NOMO-1 treated with DMSO at 0.1 percent for 48 hours (cell line): ENCODE data around the gene BCAS3.
A peak's percentile ranks its signal among the peaks of the same experiment; 100 is the strongest.

Source experiments
- DNase-seq: peaks from one replicate; lab custom pipeline; 2025; ENCODE audit not compliant: unreplicated experiment; lab: John Stamatoyannopoulos, UW

Gene BCAS3

DNA sequence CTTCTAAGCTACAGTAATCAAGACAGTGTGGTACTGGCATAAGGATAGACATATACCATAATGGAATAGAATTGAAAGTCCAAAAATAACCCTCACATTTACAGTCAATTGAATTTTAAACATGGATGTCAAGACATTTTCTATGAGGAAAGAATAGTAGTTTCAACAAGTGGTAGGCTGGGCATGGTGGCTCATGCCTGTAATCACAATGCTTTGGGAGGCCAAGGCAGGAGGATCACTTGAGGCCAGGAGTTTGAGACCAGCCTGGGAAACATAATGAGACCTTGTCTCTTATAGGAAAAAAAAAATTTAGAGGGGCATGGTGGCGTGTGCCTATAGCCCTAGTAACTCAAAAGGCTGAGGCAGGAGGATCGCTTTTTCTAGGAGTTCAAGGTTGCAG, 599.2 kb downstream of the BCAS3 start:
- no peak for DNase-seq

DNA sequence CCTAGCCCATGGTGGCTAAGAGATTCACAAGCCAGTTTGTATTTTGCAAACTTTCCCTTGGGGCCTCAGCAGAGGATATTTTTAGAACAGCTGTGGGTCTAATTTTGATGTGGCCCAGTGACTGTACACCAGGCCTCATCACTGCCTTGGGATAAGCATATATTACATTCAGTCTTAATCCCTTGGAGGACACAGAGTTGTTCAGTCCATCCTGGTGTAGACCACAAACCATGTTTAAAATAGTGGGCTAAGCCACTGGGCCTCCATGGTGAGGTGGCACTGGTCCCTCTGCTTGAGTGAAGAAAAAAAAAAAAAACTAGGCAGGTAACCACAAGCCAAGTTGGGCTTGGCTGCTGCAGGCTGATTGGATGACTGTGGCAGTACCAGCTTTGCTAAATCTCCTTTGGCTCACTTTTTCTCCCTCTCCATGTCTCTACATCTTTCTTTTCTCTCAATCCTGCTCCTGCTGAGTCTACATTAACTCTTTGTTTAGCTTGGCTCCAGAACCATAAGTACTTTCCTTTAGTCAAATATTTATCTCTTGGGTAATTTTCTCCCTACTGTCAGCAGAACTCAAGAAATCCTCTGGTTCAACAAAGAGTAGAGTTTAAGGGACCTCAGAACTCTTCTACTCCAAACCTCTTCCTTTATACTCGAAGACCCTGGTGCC, 602.0 kb downstream of the BCAS3 start:
- DNase-seq: peak; percentile 32

DNA sequence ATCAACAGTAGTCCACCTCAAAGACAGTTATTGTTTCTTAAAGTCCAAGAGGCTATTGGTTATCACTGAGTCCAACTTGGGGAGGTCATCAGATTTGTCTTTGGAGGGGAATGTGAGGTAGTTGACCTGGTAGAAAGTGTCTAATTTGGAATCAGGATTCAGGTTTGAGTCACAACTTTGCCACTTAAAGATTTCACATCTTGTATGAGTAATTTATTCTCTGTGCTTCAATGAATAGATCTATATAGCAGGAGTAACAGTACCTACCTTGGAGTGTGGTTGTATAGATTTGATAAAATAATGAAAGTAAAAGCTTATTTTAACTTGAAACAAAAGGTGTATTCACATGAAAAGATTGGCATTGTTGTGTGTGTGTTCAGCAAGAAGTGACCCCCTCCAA, 602.7 kb downstream of the BCAS3 start:
- no peak for DNase-seq

GRCh38 chr17:61280851-61281250, 603.2 kb downstream of the BCAS3 start:
- DNase-seq: no peak

- no peak for DNase-seq
Observed at GRCh38 chr17:61282377-61282776, 604.7 kb downstream of the BCAS3 start.

DNA sequence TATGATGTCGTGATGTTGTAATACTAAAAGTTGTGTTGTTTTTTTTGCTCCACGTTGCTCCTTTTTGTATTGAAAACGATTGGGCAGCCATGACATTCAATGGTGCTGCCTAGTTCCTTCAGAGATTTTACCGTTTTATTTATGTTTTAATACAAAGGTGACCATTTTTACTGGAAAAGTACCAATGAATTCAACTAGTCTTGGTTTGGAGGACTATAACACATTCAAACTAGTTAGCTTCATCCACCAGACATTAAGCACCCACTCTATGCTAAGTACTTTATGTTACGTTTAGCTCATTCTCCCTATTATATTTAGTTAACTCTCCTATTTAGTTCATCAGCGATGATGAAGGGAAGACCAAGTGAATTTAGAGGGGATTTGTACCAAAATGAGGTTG, 605.4 kb downstream of the BCAS3 start:
- no peak for DNase-seq

GRCh38 chr17:61284174-61284573, 606.5 kb downstream of the BCAS3 start:
- DNase-seq: no peak

DNA sequence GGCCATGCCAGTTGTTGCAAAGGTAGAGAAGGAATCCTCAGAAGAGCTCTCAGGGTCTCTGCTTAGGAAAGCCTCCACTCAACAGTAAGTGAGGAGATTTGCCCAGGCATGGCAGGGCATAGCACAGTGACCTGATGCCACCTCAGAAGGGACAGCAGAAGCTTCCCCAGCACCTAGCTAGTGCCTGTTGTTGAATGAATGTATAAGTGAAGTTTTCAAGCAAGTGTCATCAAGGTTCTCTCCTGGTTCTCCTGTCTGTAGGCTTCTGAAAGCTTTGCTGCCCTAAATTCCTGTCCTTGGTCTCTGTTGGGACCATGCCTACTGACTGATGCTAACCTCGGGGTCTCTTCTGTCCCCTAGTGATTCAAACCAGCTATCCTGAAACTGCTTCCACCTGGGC, 607.1 kb downstream of the BCAS3 start:
- no peak for DNase-seq

GRCh38 chr17:61285526-61286320, 608.1 kb downstream of the BCAS3 start:
- DNase-seq: no peak

DNA sequence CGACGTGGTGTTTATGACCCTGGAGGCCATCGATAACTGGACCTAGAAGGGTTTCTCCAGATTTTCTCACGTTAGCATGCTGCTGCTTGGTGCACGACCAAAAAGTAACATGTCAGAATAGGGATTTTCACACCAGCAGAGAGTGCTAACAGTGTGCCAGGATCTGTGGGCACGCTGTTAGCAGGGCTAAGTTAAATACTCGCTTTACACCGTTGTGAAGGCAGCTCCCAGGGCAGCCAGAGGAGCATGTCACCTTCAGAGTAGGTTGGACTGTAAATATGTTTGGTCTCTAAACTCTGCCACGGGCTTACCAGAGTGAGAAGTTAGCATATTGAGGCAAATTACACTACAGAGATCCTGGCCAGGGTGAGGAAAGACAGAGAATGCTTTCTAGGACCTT, 608.8 kb downstream of the BCAS3 start:
- no peak for DNase-seq

GRCh38 chr17:61289408-61290385, 612.0 kb downstream of the BCAS3 start:
- no peak for DNase-seq

- no peak for DNase-seq
Observed at GRCh38 chr17:61291451-61292285, 614.0 kb downstream of the BCAS3 start.

- DNase-seq: no peak
Observed at GRCh38 chr17:61294286-61294685, 616.6 kb downstream of the BCAS3 start.

DNA sequence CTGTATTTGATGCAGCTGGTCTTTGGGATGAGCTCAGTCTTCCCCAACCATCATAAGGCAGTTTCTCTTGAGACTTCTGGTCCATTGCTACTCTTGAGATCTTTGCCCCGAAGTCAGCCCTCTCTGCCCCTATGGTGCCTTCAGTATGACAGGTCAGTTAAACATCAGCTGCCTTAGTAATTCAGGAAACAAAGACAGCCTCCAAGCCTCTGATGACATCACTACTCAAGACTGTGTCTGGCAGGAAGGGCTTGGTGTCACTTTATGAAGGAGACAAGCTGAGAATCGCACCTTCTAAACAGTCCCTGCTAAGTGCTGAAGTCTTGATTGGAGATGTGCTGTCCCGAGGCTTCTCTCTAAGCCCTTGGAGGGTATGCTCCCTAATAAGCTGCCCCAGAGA, 617.1 kb downstream of the BCAS3 start:
- DNase-seq: no peak

GRCh38 chr17:61296058-61296457, 618.4 kb downstream of the BCAS3 start:
- no peak for DNase-seq

- DNase-seq: no peak
Observed at GRCh38 chr17:61299517-61300513, 622.2 kb downstream of the BCAS3 start.

DNA sequence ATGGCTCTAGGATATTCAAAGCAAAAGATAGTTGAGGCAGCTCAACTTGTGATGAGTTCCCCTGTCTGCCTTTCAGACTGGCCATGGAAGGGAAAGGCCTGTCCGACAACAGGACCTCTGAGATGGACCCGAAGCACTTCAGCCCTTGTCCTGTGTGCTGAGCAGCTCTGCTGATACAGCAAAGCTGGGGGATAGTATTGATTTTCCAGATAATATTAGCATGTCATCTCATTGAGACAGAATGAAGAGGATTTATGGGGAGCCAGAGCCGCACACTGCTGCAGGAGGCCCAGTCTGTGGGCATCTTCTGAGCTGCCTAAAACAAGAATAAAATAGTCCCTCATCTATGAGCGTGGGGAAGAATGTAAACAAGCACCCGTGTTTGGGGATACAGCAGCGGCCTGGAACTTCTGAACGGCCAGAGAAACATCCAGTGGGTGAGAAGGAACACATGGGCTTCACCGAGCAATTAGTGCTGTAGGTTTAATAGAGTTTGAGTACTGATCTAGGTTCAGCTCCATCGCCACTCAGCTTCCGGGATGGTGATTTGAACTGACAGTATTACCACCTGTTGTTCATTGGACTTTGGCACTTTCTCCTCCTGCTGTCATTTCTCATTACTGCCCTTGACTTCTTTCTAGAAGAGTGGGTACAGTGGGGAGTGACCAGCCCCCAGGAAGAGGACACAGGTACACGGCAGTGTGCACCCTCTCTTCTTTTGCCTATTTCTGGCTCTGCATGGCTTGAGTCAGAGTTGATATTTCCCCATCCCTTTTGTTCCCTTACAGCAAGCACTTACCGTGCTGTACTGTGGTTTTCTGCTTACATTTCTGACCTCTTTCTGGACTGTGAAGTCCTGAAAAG, 625.5 kb downstream of the BCAS3 start:
- no peak for DNase-seq

GRCh38 chr17:61303817-61304096, 626.1 kb downstream of the BCAS3 start:
- no peak for DNase-seq

DNA sequence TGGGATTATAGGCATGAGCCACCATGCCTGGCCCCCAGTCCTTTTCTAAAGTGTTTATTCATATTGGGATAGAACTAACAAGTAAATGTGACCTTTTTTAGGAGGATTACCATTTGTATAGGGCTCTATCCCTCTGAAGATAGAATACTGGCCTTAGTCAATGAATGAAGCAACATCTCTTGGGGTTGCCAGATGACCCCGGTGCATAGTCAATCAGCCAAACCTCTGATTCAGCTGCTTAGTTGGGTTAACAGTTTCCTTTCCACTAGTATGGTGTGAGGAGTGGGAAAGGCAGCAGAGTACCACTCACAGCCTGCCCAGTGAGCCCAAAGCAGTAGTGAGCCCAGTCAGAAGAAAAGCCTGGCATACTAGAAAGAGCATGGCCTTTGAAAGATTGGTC, 627.4 kb downstream of the BCAS3 start:
- no peak for DNase-seq
